ENCODE measurements around the gene CHML. TPM values are rescaled to one million over a fixed set of nuclear protein-coding genes. Genes with fewer than 3 reads are reported as not detected.

Gene CHML
- total RNA-seq, 1 donor, result 11.6 TPM

DNA sequence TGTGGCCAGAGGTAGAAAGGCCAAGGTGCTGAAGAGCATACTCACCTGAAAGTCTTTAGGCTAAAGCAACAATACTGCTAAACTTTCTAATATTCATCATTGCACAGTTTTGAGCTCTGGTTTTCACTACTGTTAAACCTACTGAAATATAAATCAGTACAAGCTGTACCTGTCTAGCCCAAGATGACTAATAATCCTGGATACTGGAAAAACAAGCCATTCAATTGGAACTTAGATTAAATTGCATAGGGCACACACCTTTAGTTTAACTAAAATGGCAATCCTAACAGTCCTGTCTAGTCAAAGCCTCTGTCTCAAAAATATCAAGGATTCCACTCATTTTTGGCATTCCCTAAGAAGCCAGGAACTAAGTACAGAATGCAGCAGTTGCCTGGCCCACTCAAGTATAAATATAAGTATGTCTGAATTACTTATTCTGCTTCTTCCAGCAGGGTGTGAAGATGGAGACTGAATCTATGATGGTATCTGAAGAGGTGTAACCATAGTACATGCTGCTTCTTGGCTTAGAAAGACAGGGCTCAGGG lies 3.1 kb downstream of the CHML start:
- H4K20me1 ChIP-seq (ENCODE audit: insufficient read depth, low read length), result no peaks in the 10 kb centered on the region
- peaks cover 7% of the 10 kb centered on the region for H3K36me3 ChIP-seq (ENCODE audit: insufficient read depth, low read length)
- H3K79me2 ChIP-seq (ENCODE audit: insufficient read depth, low read length), result peaks cover 14% of the 10 kb centered on the region
- H3K4me3 ChIP-seq (ENCODE audit: insufficient read depth, low read length), result no peak overlapping the region
- H3K9me3 ChIP-seq (ENCODE audit: low read depth, low read length), result no peaks in the 10 kb centered on the region
- no peaks in the 10 kb centered on the region for H3K27me3 ChIP-seq (ENCODE audit: insufficient read depth, low read length)
- no peak overlapping the region for H3K27ac ChIP-seq (ENCODE audit: low read depth, low read length)
- TF ChIP-seq, protein P1, sequence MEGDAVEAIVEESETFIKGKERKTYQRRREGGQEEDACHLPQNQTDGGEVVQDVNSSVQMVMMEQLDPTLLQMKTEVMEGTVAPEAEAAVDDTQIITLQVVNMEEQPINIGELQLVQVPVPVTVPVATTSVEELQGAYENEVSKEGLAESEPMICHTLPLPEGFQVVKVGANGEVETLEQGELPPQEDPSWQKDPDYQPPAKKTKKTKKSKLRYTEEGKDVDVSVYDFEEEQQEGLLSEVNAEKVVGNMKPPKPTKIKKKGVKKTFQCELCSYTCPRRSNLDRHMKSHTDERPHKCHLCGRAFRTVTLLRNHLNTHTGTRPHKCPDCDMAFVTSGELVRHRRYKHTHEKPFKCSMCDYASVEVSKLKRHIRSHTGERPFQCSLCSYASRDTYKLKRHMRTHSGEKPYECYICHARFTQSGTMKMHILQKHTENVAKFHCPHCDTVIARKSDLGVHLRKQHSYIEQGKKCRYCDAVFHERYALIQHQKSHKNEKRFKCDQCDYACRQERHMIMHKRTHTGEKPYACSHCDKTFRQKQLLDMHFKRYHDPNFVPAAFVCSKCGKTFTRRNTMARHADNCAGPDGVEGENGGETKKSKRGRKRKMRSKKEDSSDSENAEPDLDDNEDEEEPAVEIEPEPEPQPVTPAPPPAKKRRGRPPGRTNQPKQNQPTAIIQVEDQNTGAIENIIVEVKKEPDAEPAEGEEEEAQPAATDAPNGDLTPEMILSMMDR (IDR thresholded peaks at IDR 0.05; ENCODE audit: extremely low read depth, low read depth, low read length), result no peak
- H2AFZ ChIP-seq (ENCODE audit: low read length), result no peak overlapping the region
- peak overlapping the region; percentile 35 for H3K4me2 ChIP-seq (ENCODE audit: insufficient read depth, low read length)
- no peak for DNase-seq (ENCODE audit: insufficient read length, low spot score, missing footprints)
- peaks cover 10% of the 10 kb centered on the region for H3K4me1 ChIP-seq (ENCODE audit: insufficient read depth, low read length)

DNA sequence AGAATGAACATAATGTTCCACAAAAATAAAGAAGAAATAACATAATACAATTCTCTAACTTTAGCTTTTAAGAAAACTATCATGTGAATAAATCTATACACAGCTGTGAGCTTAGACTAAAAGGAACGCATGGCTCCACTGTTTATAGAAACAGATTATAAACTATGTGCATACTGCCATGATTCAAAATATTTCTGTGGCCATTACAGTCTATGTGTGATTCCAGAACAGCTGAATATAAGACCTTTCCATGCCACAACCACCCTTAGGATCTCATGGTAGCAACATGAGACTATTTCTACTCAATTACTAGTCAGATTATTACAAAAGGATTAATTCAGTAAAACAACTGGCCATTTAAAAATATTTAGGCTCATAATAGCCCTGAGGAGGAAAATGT lies 3.9 kb downstream of the CHML start:
- Histone ChIP-seq H4K20me1 (ENCODE audit: insufficient read depth, low read length) (no peaks in the 10 kb centered on the region), H3K36me3 (ENCODE audit: insufficient read depth, low read length) (peaks cover 7% of the 10 kb centered on the region), H2AFZ (ENCODE audit: low read length) (no peak overlapping the region), H3K4me3 (ENCODE audit: insufficient read depth, low read length) (no peak overlapping the region), H3K27me3 (ENCODE audit: insufficient read depth, low read length) (no peaks in the 10 kb centered on the region), H3K79me2 (ENCODE audit: insufficient read depth, low read length) (peaks cover 14% of the 10 kb centered on the region), H3K4me2 (ENCODE audit: insufficient read depth, low read length) (no peak overlapping the region), H3K27ac (ENCODE audit: low read depth, low read length) (no peak overlapping the region), H3K4me1 (ENCODE audit: insufficient read depth, low read length) (peaks cover 8% of the 10 kb centered on the region), H3K9me3 (ENCODE audit: low read depth, low read length) (no peaks in the 10 kb centered on the region)
- TF ChIP-seq, protein P1 (IDR thresholded peaks at IDR 0.05; ENCODE audit: extremely low read depth, low read depth, low read length), result no peak
- no peak for DNase-seq (ENCODE audit: insufficient read length, low spot score, missing footprints)

DNA sequence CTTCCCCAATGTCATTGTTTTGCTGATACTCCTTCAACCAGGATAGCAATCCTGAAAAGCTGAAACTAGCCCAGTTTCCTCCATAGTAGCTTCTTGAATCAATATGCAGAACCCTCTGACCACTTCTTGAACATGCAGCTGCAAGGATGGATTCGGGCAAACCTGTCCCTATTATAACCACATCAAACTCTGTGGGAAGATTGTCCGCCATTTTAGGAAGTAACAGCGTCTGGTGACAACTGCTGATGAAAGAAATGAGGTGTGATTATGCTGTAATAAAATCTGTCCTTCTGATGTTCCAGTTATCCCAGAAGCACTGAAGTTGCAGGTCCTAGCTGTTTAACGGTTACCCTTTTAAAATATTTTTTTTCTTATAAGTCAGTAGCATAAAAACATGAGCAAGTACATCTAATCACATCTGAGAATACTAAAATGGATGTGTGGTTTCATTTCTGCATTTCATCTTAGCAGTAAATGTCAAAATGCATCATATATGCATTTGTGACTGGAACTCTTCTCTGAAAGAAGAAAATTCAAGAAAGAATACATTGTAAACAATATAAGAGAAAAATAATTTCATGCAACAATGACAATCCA lies 4.5 kb downstream of the CHML start:
- H3K4me2 ChIP-seq (ENCODE audit: insufficient read depth, low read length), result no peak overlapping the region
- TF ChIP-seq, protein P1 (IDR thresholded peaks at IDR 0.05; ENCODE audit: extremely low read depth, low read depth, low read length), result no peak

DNA sequence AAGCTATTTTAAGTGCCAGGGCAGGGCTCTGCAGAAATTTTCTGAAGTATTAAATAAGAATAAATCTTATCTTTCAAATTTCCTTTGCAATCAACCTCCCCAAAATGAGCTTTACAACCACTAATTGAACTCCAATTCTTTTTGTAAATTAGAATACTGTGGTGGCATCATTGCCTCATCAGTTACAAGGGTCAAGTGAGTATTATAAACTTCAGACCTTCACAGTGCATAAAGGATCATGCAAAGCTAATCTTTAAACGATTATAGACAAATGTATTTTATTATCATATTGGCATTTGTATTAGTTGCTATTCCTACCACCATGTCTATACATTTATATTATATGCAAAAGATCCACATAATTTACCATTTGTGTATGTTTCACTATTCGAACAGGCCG lies 7.2 kb downstream of the CHML start:
- Histone ChIP-seq H3K4me1 (ENCODE audit: insufficient read depth, low read length) (peaks cover 8% of the 10 kb centered on the region), H3K27ac (ENCODE audit: low read depth, low read length) (no peak overlapping the region), H3K4me2 (ENCODE audit: insufficient read depth, low read length) (no peak overlapping the region), H3K9me3 (ENCODE audit: low read depth, low read length) (no peaks in the 10 kb centered on the region), H3K27me3 (ENCODE audit: insufficient read depth, low read length) (no peaks in the 10 kb centered on the region), H4K20me1 (ENCODE audit: insufficient read depth, low read length) (no peaks in the 10 kb centered on the region), H3K4me3 (ENCODE audit: insufficient read depth, low read length) (no peak overlapping the region), H3K36me3 (ENCODE audit: insufficient read depth, low read length) (peaks cover 7% of the 10 kb centered on the region), H3K79me2 (ENCODE audit: insufficient read depth, low read length) (peaks cover 9% of the 10 kb centered on the region), H2AFZ (ENCODE audit: low read length) (no peak overlapping the region)
- no peak for DNase-seq (ENCODE audit: insufficient read length, low spot score, missing footprints)
- TF ChIP-seq, protein P1 (IDR thresholded peaks at IDR 0.05; ENCODE audit: extremely low read depth, low read depth, low read length), result no peak

More for the DNA sequence above, 4.5 kb downstream of the CHML start:
- Histone ChIP-seq H3K27me3 (ENCODE audit: insufficient read depth, low read length) (no peaks in the 10 kb centered on the region), H3K9me3 (ENCODE audit: low read depth, low read length) (no peaks in the 10 kb centered on the region), H3K79me2 (ENCODE audit: insufficient read depth, low read length) (peaks cover 14% of the 10 kb centered on the region), H4K20me1 (ENCODE audit: insufficient read depth, low read length) (no peaks in the 10 kb centered on the region), H3K36me3 (ENCODE audit: insufficient read depth, low read length) (peaks cover 7% of the 10 kb centered on the region), H2AFZ (ENCODE audit: low read length) (no peak overlapping the region), H3K27ac (ENCODE audit: low read depth, low read length) (no peak overlapping the region), H3K4me1 (ENCODE audit: insufficient read depth, low read length) (peaks cover 8% of the 10 kb centered on the region), H3K4me3 (ENCODE audit: insufficient read depth, low read length) (no peak overlapping the region)
- no peak for DNase-seq (ENCODE audit: insufficient read length, low spot score, missing footprints)
